22Rv1 (cell line): ENCODE data around the gene SEC22C.

Experiments used
- ZFX ChIP-seq: fragments of 450-650 bp; IDR thresholded peaks from 2 replicates; pipeline ENCODE4 v1.6.1; 2017; ENCODE audit warnings: antibody characterized with exemption, borderline replicate concordance
- TF ChIP-seq, protein P1 (sequence below): fragments of 450-650 bp; IDR thresholded peaks from 2 replicates; pipeline ENCODE4 v1.5.1; 2017; ENCODE audit warnings: mild to moderate bottlenecking

- TF ChIP-seq, protein P1, sequence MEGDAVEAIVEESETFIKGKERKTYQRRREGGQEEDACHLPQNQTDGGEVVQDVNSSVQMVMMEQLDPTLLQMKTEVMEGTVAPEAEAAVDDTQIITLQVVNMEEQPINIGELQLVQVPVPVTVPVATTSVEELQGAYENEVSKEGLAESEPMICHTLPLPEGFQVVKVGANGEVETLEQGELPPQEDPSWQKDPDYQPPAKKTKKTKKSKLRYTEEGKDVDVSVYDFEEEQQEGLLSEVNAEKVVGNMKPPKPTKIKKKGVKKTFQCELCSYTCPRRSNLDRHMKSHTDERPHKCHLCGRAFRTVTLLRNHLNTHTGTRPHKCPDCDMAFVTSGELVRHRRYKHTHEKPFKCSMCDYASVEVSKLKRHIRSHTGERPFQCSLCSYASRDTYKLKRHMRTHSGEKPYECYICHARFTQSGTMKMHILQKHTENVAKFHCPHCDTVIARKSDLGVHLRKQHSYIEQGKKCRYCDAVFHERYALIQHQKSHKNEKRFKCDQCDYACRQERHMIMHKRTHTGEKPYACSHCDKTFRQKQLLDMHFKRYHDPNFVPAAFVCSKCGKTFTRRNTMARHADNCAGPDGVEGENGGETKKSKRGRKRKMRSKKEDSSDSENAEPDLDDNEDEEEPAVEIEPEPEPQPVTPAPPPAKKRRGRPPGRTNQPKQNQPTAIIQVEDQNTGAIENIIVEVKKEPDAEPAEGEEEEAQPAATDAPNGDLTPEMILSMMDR, result no peak
- TF ChIP-seq ZFX, result no peak
Measured at GRCh38 chr3:42590989-42591756, 9.4 kb upstream of the SEC22C start.
